Measurements from ENCODE around the gene FYN.

- TF ChIP-seq CTCF (IDR thresholded peaks at IDR 0.05; ENCODE audit: control extremely low read depth in 1 of 3, insufficient read depth in 1 of 3, low read depth in 1 of 3, low read length in 3 of 3) (no peak), EZH2 (IDR thresholded peaks at IDR 0.05; ENCODE audit: low read depth, low read length, severe bottlenecking) (no peak), POLR2AphosphoS5 (IDR thresholded peaks at IDR 0.05; ENCODE audit: low read depth, low read length) (no peak), TAF1 (IDR thresholded peaks at IDR 0.05; ENCODE audit: low read depth, low read length) (no peak), JUND (IDR thresholded peaks at IDR 0.05; ENCODE audit: low read length) (no peak), SIN3A (conservative IDR thresholded peaks at IDR 0.05 in 1 of 2, IDR thresholded peaks at IDR 0.05 in 1 of 2; ENCODE audit: low read depth in 1 of 2, low read length in 2 of 2) (no peak)
Observed at GRCh38 chr6:111745636-111746035, 127.6 kb downstream of the FYN start.
